Ecto neural progenitor cell (in vitro differentiated cells): Measurements from ENCODE around the gene CTPS1.

Source experiments
- DNase-seq: peaks from one replicate; pipeline ENCODE4 v3.0.0-alpha.2; 2018; ENCODE audit warnings: low spot score

CTPS1 gene

DNA sequence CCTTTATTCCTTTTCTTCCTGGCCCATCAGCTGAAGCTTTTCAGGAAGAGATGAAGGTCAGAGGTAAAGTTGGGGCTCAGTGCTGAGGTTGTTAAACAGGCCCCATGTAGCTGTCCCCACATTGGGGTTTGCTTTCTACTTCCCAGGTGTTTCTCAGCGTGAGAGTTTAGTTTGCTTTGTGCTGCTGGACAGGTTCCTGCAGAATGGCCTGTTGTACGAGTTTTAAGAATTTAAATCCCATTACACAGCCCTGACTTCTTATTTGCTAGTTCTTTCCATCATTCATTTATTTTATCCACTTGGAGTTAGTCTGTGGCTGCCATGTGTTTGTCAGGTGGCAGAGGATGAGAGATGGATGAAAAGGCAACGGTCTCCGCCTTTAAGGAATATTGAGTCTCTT is 19.2 kb downstream of the CTPS1 start:
- DNase-seq: no peak

DNA sequence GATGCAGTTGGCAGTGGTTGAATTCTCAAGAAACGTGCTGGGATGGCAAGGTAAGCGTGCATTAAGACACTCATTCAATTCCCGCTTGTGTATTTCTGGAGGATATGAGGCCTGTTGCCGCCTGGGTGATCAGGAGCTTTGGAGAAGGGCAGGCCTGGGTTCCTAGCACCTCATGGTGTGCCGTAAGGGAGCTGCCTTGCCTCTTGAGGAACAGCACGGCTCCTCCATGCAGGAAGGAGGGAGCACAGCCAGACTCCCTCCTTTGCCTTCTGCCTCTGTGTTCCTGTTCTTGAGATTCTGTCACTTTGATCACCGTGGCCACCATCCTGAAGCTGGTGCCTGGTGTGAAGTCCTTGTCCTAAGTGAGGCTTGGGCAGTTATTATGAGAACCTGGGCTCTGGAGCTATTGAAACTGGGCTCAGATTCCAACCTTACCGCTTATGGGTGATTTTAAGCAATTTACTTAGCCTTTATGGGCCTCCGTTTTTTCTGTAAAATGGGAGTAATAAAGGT is 23.7 kb downstream of the CTPS1 start:
- DNase-seq: no peak

DNA sequence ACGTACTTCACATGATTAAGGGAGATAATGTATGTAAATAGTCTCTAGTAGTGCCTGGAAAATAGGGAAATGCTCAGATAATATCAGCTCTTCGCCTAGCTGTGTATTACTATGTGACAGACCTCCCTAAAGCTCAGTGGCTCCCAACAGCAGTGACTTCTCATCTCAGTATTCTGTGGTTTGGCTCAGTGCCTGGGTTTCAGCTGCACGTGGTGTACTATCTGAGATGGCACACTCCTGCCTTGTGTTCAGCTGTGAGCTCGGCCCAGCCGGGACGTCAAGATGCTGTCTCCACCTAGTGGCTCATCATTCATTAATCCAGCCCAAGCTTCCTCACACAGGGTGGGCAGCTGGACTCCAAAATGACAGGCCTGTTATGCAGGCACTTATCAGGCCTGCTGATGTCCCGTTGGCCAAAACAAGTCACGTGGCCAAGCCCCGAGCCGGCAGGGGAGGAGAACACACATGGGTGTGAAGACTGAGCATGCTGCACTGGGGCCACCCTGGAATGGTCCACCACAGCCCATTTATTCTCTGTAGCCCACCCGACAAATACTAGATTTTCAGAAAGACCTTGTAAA is 24.2 kb downstream of the CTPS1 start:
- DNase-seq: peak; percentile 49

DNA sequence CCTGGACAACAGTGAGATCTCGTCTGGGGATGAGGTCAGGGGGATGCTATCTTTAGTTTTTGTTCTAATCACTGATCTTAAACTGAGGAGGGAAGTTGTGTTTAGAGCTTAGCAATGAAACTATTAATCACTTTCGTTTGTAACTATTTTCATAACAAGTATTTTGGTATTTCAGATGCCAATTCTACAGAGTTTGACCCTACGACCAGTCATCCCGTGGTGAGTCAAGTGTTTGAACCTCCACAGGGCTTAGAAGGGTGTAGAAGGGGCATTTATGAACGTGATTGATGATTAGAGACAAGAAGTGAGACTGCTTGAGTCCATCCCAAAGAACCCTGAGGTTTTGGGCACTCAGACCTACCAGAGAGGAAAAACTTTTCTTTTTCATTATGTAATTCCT is 26.4 kb downstream of the CTPS1 start:
- DNase-seq: no peak

DNA sequence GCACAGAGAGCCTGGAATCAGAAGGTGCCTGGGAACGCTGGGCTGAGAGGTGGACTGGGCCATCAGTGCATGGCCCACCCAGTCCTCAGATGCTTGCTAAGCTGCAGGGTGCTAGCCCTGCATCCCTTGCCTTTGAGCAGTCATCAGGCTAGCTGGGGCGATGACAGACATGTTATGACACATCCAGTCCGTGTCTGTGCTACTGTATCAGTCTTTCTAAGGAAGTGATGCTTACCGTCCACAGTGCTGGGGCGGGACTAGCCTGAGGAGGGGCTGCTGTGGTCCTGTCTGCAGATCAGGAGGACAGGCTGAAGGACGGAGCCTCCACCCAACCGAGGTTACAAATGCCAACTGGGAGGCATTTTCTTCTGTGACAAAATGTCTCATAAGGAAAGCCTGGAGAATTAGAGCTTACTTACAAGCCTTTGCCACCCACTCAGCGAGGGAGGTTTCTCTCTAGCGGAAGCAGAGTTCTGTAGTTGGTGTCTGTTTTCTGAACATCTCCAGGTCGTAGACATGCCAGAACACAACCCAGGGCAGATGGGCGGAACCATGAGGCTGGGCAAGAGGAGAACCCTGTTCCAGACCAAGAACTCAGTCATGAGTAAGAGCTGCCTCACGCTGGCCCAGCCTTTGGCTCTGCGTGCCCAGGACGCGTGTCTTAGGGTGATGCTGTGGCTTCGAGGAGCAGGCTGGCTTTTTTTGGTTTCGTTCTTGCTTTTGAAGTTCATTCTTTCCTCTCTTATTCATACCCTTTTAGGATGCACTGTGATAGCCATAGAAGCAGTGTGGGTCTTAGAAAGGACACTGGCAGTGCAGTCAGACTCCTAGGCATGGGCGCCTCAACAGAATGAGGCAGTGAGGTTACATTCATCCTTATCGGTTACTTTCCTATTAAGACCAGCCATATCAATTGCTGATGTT is 27.7 kb downstream of the CTPS1 start:
- DNase-seq: peak; percentile 27

DNA sequence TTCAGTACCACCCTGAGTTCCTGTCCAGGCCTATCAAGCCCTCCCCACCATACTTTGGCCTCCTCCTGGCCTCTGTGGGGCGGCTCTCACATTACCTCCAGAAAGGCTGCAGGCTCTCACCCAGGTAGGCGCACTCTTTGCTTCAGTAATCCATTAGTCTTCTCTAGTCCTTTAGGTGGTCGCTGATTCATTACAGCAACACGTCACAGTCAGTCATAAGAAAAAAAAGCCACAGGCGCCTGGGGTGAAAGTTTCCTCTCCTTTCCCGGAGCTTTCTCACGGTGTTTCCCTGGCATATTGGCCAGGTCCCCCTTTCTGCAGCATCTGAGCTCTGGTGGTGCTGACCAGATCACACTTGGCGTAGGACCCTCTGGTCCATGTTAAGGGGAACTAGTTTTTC is 30.0 kb downstream of the CTPS1 start:
- no peak for DNase-seq

DNA sequence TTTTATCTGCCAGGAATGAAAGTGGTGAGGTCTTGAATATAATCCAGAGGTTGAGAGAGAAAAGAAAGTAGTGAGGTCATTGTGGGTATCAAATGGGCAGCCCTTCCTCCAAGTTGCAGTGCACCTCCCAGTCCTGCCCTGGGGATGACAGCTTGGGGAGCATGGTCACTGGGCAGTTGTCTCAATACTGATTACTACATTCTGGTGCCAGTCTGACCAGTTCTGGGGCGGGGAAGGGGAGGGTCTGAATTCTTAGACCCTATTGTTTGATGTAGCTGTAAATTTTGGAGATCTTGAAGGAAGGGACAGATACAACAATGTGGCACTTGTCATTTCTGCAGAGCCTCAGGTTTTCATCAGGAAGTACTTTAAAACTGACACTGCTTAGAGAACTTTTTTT is 30.8 kb downstream of the CTPS1 start:
- no peak for DNase-seq

DNA sequence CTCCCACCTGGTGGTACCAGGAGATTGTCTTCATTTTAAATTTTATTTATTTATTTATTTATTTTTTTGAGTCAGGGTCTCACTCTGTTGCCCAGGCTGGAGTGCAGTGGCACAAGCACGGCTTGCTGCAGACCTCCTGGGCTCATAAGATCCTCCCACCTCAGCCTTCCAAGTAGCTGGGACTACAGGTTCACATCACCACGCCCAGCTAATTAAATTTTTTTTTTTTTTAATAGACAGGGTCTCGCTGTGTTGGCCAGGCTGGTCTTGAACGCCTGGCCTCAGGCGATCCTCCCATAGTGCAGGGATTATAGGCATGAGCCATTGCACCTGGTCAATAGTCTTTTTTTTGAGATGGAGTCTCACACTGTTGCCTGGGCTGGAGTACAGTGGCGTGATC is 33.5 kb downstream of the CTPS1 start:
- no peak for DNase-seq

DNA sequence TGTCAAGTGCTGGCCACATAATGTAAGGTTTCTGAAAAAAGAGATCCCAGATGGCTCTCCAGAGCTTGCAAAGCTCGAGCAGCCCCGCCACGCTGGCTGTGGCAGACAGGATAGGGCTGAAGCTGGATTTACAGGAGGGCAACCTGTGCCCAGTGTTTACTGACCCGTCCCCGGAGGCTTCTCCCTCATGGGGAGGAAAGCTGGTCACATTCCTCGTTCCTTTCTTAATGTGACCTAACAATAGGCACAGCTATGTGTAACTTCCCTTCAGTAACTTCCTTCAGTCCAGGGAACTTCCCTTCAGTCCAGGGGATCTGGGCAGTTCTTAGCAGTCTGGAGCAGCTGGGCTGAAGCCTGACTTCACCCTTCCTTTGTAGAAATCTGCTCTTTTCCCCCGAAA is 34.3 kb downstream of the CTPS1 start:
- no peak for DNase-seq

DNA sequence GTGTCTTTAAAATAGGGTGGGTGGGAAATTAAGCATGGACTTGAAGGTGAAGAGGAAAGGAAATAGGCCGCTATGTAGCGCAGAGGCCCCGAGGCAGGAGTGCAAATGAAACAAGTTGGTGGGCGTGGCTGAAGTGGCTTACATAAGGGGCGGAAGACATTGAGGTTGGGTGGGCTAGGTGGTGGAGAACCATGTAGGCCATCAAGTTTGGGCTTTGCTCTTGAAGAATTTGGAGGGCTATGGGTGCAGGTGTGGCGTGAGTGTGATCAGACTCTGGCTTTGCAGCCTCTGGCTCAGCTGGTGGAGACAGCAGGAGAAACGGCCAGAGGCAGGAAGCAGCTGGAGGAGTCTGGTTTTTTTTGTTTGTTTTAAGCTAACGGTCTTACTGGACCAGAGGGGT is 35.4 kb downstream of the CTPS1 start:
- no peak for DNase-seq

DNA sequence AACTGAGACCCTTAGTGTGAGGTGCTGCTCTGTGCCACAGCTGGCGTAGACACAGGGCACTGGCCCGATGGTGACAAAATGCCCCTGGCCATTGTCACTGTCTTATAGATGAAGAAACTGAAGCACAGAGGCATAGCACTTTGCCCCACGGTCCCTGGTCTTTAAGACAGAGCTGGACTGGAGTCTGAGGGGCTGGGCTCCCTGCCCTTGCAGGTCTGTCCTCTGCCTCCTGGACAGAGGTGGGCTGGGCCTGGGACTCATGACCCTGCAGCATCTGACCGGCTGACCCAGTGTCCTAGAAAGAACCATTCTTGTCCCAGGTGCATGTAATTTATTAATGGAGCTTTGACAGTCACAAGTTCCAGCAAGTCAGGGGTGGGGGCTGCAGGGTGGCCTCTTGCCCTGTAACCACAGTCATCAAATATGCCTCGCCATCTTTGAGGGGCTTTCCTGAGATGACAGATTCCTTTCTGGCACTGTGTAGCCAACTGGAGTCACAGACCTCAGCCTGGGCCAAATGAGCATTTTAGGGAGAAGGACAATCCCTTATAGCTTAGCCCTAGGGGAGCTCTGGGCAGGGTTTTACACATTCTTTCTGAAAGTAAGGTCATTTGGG is 35.9 kb downstream of the CTPS1 start:
- DNase-seq: no peak

DNA sequence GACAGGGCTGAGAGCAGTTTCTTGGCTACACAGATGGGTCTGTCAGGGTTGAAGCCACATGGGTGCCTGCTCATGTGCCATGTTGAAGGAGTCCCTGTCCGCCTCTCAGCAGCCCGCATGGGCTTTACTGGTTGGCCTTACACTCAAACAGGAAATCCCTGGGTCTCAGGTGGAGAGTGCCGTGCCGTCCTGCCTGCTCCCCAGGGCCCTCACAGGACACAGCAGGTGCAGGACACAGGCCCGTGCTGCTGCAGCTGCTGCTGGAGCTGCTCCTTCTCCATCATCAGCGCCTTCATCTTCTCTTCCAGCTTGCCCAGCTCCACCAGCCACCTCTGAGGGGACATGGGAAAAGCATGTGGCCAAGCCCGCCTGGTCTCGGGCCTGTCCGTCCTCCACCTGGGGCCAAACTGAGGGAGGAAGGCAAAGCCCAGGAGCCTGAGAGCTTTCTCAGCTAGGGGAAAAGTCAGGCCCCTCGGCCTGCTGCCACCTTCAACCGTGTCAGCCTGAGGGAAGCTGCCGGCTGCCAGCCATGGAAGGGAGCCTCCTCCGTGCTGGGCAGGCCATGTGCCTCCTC is 36.5 kb downstream of the CTPS1 start:
- DNase-seq: no peak

DNA sequence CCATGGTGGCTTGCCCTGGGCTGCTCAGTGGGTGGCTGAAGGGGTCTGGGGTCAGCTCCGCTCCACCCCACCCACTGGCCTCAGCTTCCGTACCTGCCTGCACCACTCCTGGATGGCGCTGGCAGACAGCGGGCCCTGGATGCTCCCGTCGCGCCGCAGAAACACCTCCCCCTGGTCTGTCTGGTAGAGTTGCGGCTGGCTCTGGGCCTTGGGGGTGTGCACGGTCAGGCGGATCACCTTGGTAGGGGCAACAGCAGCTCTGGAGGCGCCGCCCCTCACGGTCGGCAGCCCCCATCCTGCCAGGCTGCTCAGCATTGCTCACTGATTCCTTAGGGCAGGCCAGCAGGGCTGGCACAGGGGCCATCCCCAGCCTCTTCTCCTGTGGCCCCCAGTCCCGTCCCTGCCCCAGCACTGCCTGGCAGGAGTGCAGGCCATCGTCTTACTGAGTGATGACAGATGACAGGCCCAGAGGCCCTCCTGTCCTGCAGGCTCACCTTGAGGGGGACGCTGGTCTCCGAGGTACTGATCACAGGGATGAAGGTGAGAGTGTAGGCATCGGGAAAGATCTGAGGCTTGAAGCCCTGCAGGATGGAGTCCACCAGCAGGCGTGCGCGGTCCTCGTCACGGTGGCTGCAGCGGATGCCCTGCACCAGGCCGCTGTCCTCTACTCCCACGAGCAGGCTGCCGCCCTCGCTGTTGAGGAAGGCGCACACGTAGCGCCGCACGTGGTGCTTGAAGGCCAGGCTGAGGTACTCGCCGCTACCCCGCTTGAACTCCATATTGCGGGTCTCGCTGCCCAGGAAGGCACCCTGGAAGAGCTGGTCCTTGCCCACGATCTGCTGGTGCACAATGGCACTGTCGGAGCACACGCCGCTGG is 37.9 kb downstream of the CTPS1 start:
- no peak for DNase-seq

DNA sequence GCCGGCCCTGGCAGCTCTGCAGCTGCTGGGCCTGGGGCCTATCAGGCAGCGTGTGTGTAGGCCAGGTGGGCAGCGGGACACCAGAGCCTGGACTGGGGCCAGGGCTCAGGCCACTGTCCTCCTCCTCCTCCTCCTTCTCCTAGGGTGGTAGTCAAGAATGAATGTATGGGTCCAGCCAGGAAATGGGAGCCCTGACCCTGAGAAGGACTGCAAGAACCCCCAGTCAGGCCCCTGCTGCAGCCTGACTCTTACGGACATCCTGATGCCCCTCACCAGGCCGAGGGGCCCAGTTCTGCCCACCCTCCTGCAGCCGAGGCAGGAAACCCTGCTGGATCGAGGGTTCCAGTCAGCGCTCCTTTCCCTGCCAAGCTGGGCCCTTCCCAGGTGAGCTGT is 38.5 kb downstream of the CTPS1 start:
- DNase-seq: no peak

DNA sequence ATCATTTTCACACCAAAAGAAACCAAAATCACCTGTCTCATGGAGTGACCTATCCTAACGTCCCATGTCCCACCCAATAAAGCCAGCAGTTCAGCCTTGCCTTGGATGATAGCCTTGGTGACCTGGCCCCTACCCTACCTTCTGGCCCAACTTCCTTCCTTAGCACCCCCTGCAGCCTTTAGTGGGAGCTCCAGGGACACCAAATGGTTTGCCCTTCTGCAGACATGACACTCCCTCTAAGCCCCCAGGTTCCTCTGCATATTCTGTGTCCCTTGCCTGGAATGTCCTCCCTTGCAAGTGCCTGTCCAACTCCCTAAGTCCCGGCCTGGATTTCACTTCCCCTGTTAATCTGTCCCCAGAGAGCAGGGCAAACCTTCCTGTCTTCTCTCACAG is 39.9 kb downstream of the CTPS1 start:
- no peak for DNase-seq

DNA sequence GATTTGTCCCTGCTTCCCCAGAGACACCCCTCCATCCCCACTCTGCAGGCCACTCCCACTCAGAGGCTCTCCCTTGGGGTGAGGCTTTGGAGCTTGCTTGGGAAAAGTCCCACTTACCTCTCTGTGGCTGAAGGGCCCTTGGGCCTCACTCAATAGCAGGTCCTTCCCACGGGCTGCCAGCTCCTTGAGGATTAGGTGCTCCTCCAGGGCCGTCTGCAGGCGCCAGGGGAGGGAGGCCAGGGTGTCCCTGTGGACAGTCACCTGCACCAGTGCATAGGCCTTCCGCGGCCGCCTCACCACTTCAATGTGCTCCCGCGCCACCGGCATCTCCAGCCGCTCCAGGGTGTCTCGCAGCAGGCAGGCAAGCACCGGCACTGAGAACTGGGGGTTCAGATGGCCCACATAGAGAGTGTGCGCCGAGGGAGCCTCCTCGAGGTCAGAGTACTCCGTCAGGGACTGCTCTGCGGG is 40.6 kb downstream of the CTPS1 start:
- no peak for DNase-seq

DNA sequence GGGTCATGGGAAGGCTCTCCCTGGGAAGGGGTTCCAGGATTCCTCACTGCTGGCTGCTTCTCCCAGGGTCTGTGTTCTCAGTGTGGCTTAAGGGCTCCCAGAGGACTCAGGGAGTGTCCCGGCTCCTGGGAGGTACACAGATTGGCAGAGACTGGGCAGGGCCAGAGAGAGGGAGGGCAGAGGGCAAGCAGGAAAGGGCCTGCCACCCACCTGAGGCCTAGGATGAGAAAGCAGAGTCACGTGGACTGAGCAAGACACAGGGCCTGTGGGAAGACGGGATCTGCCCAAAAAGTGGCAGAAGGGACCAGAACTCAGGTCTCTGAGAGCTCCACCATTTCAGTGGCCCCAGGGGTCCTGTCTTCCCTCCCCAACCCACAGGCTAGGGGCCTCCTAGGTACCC is 41.2 kb downstream of the CTPS1 start:
- no peak for DNase-seq

DNA sequence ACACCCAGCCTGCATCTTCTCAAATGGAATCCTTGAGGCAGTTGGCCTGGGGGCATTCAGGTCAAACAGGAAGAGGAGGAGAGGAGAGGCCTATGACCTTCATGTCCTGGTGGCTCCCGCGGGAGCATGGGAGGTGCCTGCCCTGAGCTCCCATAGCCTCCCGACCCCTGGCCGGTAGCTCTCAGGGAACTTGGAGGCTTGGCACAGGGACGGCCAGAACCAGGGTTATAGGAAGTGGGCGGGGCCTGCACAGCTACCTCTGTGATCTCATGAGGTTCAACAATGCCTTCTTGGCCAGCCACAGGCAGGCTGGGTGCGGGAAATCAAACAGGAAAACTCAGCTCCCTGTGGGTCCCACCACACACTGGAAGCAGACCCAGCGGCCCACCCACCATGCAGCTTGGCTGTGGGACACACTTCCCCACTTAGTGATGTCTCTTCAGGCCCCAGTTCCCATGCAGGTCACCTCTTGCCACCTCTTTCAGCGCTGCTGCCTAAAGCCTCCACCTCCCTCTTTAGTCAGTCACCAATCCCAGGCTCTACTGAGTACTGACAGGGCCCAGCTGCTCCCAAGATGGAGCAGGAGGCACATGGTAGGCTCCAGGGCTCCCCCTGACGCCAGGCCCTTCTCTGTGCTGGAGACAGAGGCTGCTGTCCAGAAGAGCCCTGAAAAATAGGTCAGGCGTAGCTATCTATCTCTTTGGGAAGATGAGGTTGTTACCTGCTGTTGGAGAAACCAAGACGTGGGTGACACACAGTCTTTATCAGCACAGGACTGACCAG is 42.2 kb downstream of the CTPS1 start, which contains the start of gene SLFNL1:
Gene SLFNL1 (minus strand): TSS at position 200 of the 783 bp plus-strand sequence. CDS start 1,065 bp downstream, outside the sequence.
- no peak for DNase-seq

DNA sequence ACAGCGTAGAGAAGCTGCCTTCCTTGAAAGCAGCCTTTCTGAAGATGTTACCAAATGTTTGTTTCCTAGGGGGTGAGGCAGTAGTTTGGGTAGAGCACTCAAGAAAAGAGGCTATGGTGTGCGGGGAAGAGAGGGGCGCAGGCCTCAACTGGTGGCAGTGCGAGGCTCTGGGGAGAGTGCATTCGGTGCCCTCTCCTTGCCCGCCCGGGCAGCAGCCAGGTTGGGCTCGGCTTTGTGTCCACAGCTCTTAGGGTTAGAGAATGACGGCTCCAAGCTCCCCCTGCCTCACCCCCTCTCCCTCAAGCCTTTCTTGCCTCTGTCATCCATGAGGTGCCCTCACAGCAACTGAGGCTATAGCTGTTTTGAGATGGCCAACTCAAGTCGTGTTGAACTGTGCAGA is 42.9 kb downstream of the CTPS1 start:
- DNase-seq: no peak

DNA sequence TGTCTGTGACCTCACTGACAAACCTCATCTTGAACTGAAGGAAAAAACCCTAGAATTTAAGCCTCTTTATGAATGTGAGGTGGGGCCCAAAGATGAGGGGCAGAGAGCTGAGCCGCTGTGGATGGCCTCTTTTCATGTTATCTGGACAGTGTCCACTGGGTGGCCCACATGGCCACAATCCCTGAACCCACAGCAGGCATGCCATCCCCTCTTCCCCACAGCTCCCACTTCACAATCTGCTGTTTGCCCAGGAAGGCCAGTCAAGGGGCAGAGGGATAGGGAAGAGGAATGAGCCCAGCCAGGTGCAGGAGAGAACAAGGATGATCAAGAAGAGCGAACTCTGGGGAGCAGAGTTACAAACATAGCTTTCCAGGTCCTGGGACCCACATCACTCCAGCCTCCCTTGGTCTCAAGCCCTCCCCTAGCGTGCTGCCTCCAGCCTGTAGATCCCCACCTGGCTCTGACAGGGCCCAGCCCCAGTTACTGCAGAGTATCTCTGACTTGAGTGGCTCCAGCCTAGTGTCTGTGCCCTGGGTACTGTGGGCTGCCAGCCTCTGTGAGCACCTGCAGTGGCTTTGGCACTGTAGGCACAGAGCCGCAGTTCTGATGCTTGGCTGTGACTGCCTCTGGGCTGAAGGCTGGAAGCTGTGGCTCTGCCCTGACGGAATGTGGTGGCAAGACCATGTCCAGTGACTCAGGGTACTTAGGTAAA is 43.9 kb downstream of the CTPS1 start:
- no peak for DNase-seq
